ENCODE measurements around the gene LSMEM2. TPM values are rescaled to one million over a fixed set of nuclear protein-coding genes. Genes with fewer than 3 reads are reported as not detected.

LSMEM2 gene
- total RNA-seq, 1 experiment from 2014 or later = 0.57 TPM

GRCh38 chr3:50232303-50232702 is 46.6 kb upstream of the LSMEM2 start:
- no peak for DNase-seq (ENCODE audit: low spot score)
- no peak for ATAC-seq
- Mint-ChIP-seq H3K4me1 (peaks cover 24% of the 10 kb centered on the region), H3K36me3 (no peaks in the 10 kb centered on the region), H3K27ac (no peak overlapping the region), H3K27me3 (ENCODE audit: low read depth) (no peaks in the 10 kb centered on the region), H3K9me3 (no peaks in the 10 kb centered on the region), H3K4me3 (no peak overlapping the region)
- CTCF ChIA-PET = interaction anchor here (2.5 kb wide), 1 partner anchor 15 kb away, joined by 13 read pairs; no protein-coding TSS in a partner anchor
- TF ChIP-seq SMAD3 (CRISPR knock-in tag; IDR thresholded peaks at IDR 0.05; ENCODE audit: borderline replicate concordance) (no peak), ZNF423 (CRISPR knock-in tag; IDR thresholded peaks at IDR 0.05) (no peak), JUN (CRISPR knock-in tag; IDR thresholded peaks at IDR 0.05) (no peak), FOXP1 (CRISPR knock-in tag; IDR thresholded peaks at IDR 0.05; ENCODE audit: borderline replicate concordance) (no peak), ZNF263 (CRISPR knock-in tag; IDR thresholded peaks at IDR 0.05; ENCODE audit: low read depth) (no peak), CBFB (CRISPR knock-in tag; IDR thresholded peaks at IDR 0.05; ENCODE audit: low read depth) (no peak), ARID4B (CRISPR knock-in tag; IDR thresholded peaks at IDR 0.05; ENCODE audit: borderline replicate concordance) (no peak), AFF4 (CRISPR knock-in tag; IDR thresholded peaks at IDR 0.05; ENCODE audit: borderline replicate concordance) (no peak)
- POLR2A ChIA-PET = no interaction called here

GRCh38 chr3:50233176-50233575 is 45.7 kb upstream of the LSMEM2 start:
- H3K27me3 Mint-ChIP-seq (ENCODE audit: low read depth) = no peaks in the 10 kb centered on the region
- no peaks in the 10 kb centered on the region for H3K36me3 Mint-ChIP-seq
- CTCF ChIA-PET = interaction anchor here (0.7 to 2.5 kb wide), 6 partner anchors 14 to 41 kb away, joined by 3 to 13 read pairs (median 5); no protein-coding TSS in a partner anchor
- DNase-seq (ENCODE audit: low spot score) (no peak), ATAC-seq (no peak)
- no peak for TF ChIP-seq ZNF138 (CRISPR knock-in tag; conservative IDR thresholded peaks at IDR 0.05)
- TF ChIP-seq ATF2 (CRISPR knock-in tag; IDR thresholded peaks at IDR 0.05; ENCODE audit: borderline replicate concordance, low read depth) = no peak
- POLR2A ChIA-PET = interaction anchor here (0.6 kb wide), 1 partner anchor 82 kb away, joined by 3 read pairs; no protein-coding TSS in a partner anchor
- peaks cover 31% of the 10 kb centered on the region for H3K4me1 Mint-ChIP-seq
- no peak overlapping the region for H3K27ac Mint-ChIP-seq
- no peak overlapping the region for H3K4me3 Mint-ChIP-seq
- H3K9me3 Mint-ChIP-seq = no peaks in the 10 kb centered on the region

Measured in WTC11 (cell line).